Measurements from ENCODE around the gene IQSEC1. TPM values are rescaled to one million over a fixed set of nuclear protein-coding genes. Genes with fewer than 3 reads are reported as not detected.

Gene IQSEC1
- total and polyA plus RNA-seq, 2 of the 8 experiments (the other 6 are each of a cell fraction or from before 2014, with no cell fraction given): 6.8 to 28.8 TPM

DNA sequence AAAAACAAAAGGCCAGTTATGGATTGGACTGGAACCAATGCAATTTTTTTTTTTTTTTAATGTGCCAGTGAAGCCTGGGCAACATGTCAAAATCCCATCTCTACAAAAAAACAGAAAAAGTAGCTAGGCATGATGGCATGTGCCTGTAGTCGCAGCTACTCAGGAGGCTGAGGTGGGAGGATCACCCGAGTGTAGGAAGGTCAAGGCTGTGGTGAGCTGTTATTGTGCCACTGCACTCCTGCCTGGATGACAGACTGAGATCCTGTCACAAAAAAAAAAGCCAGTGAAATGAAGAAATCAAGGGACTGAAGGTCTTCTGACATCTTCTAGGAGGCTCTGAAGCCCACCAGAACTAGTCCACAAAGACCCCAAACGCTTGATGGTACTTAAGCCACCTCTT, 101.2 kb downstream of the IQSEC1 start:
- Histone ChIP-seq H4K5ac (ENCODE audit: insufficient read length, low read depth, low read length) (no peak overlapping the region), H3K27me3 (replicated peaks in 1 of 4; ENCODE audit: control insufficient read depth in 3 of 4, extremely low read depth in 1 of 4, insufficient read depth in 3 of 4, low read length in 3 of 4) (peaks cover 0 to 8% (median 2%) of the 10 kb centered on the region in 4 experiments; a peak in 5 of 7 replicates), H2BK15ac (ENCODE audit: low read length) (no peak overlapping the region), H3K18ac (ENCODE audit: extremely low read depth, low read length) (no peak overlapping the region), H3K4me3 (ENCODE audit: extremely low read depth in 1 of 4, insufficient read depth in 2 of 4, low read depth in 3 of 4, low read length in 4 of 4) (no peak overlapping the region), H3K9ac (replicated peaks in 1 of 4; ENCODE audit: extremely low read depth in 1 of 4, low read depth in 3 of 4, low read length in 3 of 4) (no peak overlapping the region), H2BK5ac (ENCODE audit: low read depth, low read length) (no peak overlapping the region), H3K4me1 (replicated peaks in 1 of 4; ENCODE audit: control insufficient read depth in 3 of 4, insufficient read depth in 4 of 4, low read length in 3 of 4) (peaks cover 0 to 7% (median 1%) of the 10 kb centered on the region in 4 experiments; a peak in 6 of 7 replicates), H3K27ac (ENCODE audit: low read depth, low read length) (no peak overlapping the region), H3K14ac (ENCODE audit: insufficient read length) (no peak overlapping the region), H2BK20ac (ENCODE audit: low read length) (no peak overlapping the region), H3K79me2 (ENCODE audit: control insufficient read depth in 1 of 2, insufficient read depth in 2 of 2, low read length in 2 of 2) (no peaks in the 10 kb centered on the region), H3K4me2 (ENCODE audit: insufficient read depth in 1 of 2, low read depth in 2 of 2, low read length in 2 of 2) (no peak overlapping the region), H3K36me3 (ENCODE audit: control insufficient read depth in 2 of 4, insufficient read depth in 4 of 4, low read length in 3 of 4) (no peaks in the 10 kb centered on the region), H3K23ac (ENCODE audit: insufficient read length) (no peak overlapping the region), H2AFZ (ENCODE audit: low read length) (no peak overlapping the region), H3K4ac (replicated peaks; ENCODE audit: insufficient read length, low read depth, low read length) (no peak overlapping the region), H3K23me2 (ENCODE audit: low read depth, low read length) (peaks cover 2% of the 10 kb centered on the region; the same call in 1 of the 2 replicates), H4K8ac (ENCODE audit: extremely low read depth, insufficient read depth, low read length) (no peak overlapping the region), H4K20me1 (replicated peaks in 1 of 2; ENCODE audit: control insufficient read depth in 1 of 2, insufficient read depth in 2 of 2, low read length in 2 of 2) (peaks cover 2 to 4% of the 10 kb centered on the region in 2 experiments), H2BK12ac (ENCODE audit: low read depth, low read length) (no peak overlapping the region), H2BK120ac (replicated peaks; ENCODE audit: low read depth, low read length) (no peak overlapping the region), H3K79me1 (ENCODE audit: low read depth, low read length) (peaks cover 2% of the 10 kb centered on the region; the same call in 1 of the 2 replicates), H2AK5ac (ENCODE audit: low read depth, low read length) (no peak overlapping the region), H3K56ac (replicated peaks; ENCODE audit: insufficient read length, low read depth, low read length) (no peak overlapping the region), H4K91ac (replicated peaks; ENCODE audit: insufficient read length, low read length) (no peak overlapping the region), H3K9me3 (ENCODE audit: insufficient read depth in 2 of 2, low read depth in 1 of 2, low read length in 1 of 2) (no peaks in the 10 kb centered on the region)
- TF ChIP-seq TEAD4 (IDR thresholded peaks at IDR 0.05; ENCODE audit: low read depth, low read length) (no peak), JUN (IDR thresholded peaks at IDR 0.05; ENCODE audit: low read depth, low read length) (no peak), CBX5 (IDR thresholded peaks at IDR 0.05; ENCODE audit: low read depth, low read length) (no peak), CBX8 (IDR thresholded peaks at IDR 0.05; ENCODE audit: borderline replicate concordance, low read depth, low read length) (no peak), SP2 (IDR thresholded peaks at IDR 0.05; ENCODE audit: low read length) (no peak), MAFK (IDR thresholded peaks at IDR 0.05; ENCODE audit: low read depth, low read length) (no peak), SP1 (IDR thresholded peaks at IDR 0.05; ENCODE audit: low read depth, low read length) (no peak), RBBP5 (IDR thresholded peaks at IDR 0.05; ENCODE audit: borderline replicate concordance, low read depth, low read length) (no peak), BCL11A (IDR thresholded peaks at IDR 0.05; ENCODE audit: low read depth in 2 of 2, low read length in 2 of 2) (no peak), KDM1A (IDR thresholded peaks at IDR 0.05; ENCODE audit: borderline replicate concordance, low read length) (no peak), YY1 (IDR thresholded peaks at IDR 0.05; ENCODE audit: low read depth, low read length) (no peak)
- TF ChIP-seq, protein P1, sequence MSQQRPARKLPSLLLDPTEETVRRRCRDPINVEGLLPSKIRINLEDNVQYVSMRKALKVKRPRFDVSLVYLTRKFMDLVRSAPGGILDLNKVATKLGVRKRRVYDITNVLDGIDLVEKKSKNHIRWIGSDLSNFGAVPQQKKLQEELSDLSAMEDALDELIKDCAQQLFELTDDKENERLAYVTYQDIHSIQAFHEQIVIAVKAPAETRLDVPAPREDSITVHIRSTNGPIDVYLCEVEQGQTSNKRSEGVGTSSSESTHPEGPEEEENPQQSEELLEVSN (IDR thresholded peaks at IDR 0.05): no peak
- 89% methylated on average over 3 of the region's 3 CpGs; no CpG with 5 or more reads in 1 of the 2 experiments for WGBS, 2 experiments (ENCODE audit: extremely low coverage in 1 of 2, insufficient coverage in 1 of 2, insufficient read length in 1 of 2, insufficient replicate concordance in 2 of 2, low coverage in 1 of 2, low lambda C conversion rate in 2 of 2, missing lambda C conversion rate in 1 of 2)
- DNase-seq (ENCODE audit: low read depth in 1 of 2, low spot score in 2 of 2) (no peak), FAIRE-seq (no peak)
- ChIA-PET POLR2A (ENCODE audit: partially characterized antibody) (interaction anchor here (0.7 to 1.3 kb wide), 3 partner anchors 10 to 247 kb away, joined by 3 read pairs; no protein-coding TSS in a partner anchor), CTCF (ENCODE audit: partially characterized antibody) (interaction anchor here (1.2 to 25.8 kb wide), 4 partner anchors 13 to 31 kb away, joined by 3 to 267 read pairs (median 5); no protein-coding TSS in a partner anchor)
